Transverse colon (tissue), 4 donors: ENCODE measurements around the gene PRR9. TPM values are rescaled to one million over a fixed set of nuclear protein-coding genes. Genes with fewer than 3 reads are reported as not detected.

Source experiments
- DNase-seq: peaks from one replicate; pipeline ENCODE4 v3.0.0-alpha.2; 2019
- H3K27ac ChIP-seq, 4 donors: fragments of 200-600 bp; sonication (generic); 2 replicates each; pipeline ENCODE4 v1.5.1; 2016 to 2018; ENCODE audit warnings: inconsistent platforms in 4 of 4
- H3K27me3 ChIP-seq: fragments of 200-600 bp; sonication (generic); 2 replicates; pipeline ENCODE4 v1.5.1; 2017; ENCODE audit warnings: inconsistent platforms
- H3K36me3 ChIP-seq, 4 donors: fragments of 200-600 bp; sonication (generic); 2 replicates each; pipeline ENCODE4 v1.5.1; 2017 to 2019; ENCODE audit warnings: inconsistent platforms in 4 of 4
- H3K4me1 ChIP-seq, 4 donors: fragments of 200-600 bp; sonication (generic); 2 replicates each; pipeline ENCODE4 v1.5.1; 2017 to 2020; ENCODE audit warnings: inconsistent platforms in 4 of 4
- H3K4me3 ChIP-seq, 4 donors: fragments of 200-600 bp; sonication (generic); 1 replicate in 1 of 4; 2 replicates in 3 of 4; pipeline versions ENCODE4 v1.5.1 to v1.6.1; 2017 to 2019; ENCODE audit warnings: inconsistent platforms in 4 of 4
- H3K9me3 ChIP-seq, 2 donors: fragments of 200-600 bp; sonication (generic); 2 replicates each; pipeline ENCODE4 v1.5.1; 2017 to 2019; ENCODE audit warnings: inconsistent platforms in 2 of 2
- EP300 ChIP-seq: sonication (generic); formaldehyde crosslinking; IDR thresholded peaks from one replicate; pipeline ENCODE4 v1.6.1; 2017; ENCODE audit warnings: antibody characterized with exemption, low read depth
- POLR2A ChIP-seq: fragments of 450-650 bp; IDR thresholded peaks from one replicate; pipeline ENCODE4 v1.6.1; 2016; ENCODE audit warnings: antibody characterized with exemption, mild to moderate bottlenecking, moderate library complexity
- POLR2AphosphoS5 ChIP-seq, 3 donors: sonication (generic); formaldehyde crosslinking; IDR thresholded peaks; one replicate each; pipeline ENCODE4 v1.6.1; 2016; ENCODE audit warnings: antibody characterized with exemption in 3 of 3
- WGBS, 2 donors: methylation state at CpG; one replicate each; pipeline ENCODE4 v1.1.5; 2018; ENCODE audit warnings: low coverage in 1 of 2; 5-methylcytosine and 5-hydroxymethylcytosine counted together
- in situ Hi-C, 4 donors: fragments of 200-750 bp; cut with MboI; loops; one replicate each; pipeline versions ENCODE4 v1.15.0 to v1.15.1; 2017; ENCODE audit warnings: low sequenced_read_pairs in 3 of 4, low pct_ligation_motif_present in 1 of 4, low pct_unique_long_range_greater_than_20kb in 1 of 4
- intact Hi-C: fragments of 100-400 bp; cut with DNase I; formaldehyde crosslinking; loops from one replicate; pipeline ENCODE4 v1.15.1; 2023; ENCODE audit warnings: low total_unique reads
- total RNA-seq, 4 donors: library from RNA; depleted of rRNA; stranded (reverse); fragments of >200 nt; gene quantifications; one replicate each; pipeline ENCODE4 v1.1.0, GENCODE V29; 2016
- TF ChIP-seq, protein P1 (sequence below), 5 experiments: fragments of 200-600 bp in 3 of 5; fragments of 450-650 bp in 2 of 5; sonication (generic) in 3 of 5; IDR thresholded peaks; 1 replicate in 2 of 5; 2 replicates in 3 of 5; pipeline ENCODE4 v1.5.1; 2016 to 2017; ENCODE audit warnings: antibody characterized with exemption in 5 of 5, inconsistent platforms in 3 of 5, mild to moderate bottlenecking in 2 of 5, moderate library complexity in 1 of 5

PRR9 gene
- total RNA-seq, 4 donors from 2014 or later = not detected

DNA sequence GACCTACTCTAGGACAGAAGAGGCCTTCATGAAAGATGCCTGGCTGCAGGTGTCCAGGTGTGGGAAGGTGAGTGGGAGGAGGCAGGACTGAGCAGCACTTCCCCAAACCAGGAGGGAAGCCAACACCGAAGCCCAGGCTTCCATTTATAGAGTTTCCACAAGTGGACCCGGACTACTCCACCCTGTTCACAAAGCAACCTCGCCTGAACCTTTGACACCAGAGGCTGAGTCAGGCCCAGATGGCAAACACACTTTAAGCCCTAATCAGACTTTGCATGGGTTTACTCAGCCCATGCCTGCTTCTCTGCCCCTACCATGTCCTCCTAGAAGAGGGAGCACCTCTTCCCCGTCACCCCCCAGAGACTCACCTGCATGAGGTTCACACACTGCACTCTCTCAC lies 14.0 kb downstream of the PRR9 start:
- Histone ChIP-seq H3K4me3 (no peak overlapping the region), H3K9me3 (no peaks in the 10 kb centered on the region), H3K27ac (no peak overlapping the region), H3K27me3 (peaks cover 4% of the 10 kb centered on the region), H3K36me3 (no peaks in the 10 kb centered on the region), H3K4me1 (no peaks in the 10 kb centered on the region)
- peak; percentile 21 for DNase-seq
- WGBS, 2 donors = 39 to 59% methylated on average over 3 to 4 of the region's 4 CpGs
- in situ Hi-C loops (no loop called here), intact Hi-C loops (no loop called here)
- TF ChIP-seq POLR2A (no peak), POLR2AphosphoS5 (IDR thresholded peaks at IDR 0.05) (no peak), EP300 (no peak)
- TF ChIP-seq, protein P1, sequence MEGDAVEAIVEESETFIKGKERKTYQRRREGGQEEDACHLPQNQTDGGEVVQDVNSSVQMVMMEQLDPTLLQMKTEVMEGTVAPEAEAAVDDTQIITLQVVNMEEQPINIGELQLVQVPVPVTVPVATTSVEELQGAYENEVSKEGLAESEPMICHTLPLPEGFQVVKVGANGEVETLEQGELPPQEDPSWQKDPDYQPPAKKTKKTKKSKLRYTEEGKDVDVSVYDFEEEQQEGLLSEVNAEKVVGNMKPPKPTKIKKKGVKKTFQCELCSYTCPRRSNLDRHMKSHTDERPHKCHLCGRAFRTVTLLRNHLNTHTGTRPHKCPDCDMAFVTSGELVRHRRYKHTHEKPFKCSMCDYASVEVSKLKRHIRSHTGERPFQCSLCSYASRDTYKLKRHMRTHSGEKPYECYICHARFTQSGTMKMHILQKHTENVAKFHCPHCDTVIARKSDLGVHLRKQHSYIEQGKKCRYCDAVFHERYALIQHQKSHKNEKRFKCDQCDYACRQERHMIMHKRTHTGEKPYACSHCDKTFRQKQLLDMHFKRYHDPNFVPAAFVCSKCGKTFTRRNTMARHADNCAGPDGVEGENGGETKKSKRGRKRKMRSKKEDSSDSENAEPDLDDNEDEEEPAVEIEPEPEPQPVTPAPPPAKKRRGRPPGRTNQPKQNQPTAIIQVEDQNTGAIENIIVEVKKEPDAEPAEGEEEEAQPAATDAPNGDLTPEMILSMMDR (IDR thresholded peaks at IDR 0.05) = no peak

DNA sequence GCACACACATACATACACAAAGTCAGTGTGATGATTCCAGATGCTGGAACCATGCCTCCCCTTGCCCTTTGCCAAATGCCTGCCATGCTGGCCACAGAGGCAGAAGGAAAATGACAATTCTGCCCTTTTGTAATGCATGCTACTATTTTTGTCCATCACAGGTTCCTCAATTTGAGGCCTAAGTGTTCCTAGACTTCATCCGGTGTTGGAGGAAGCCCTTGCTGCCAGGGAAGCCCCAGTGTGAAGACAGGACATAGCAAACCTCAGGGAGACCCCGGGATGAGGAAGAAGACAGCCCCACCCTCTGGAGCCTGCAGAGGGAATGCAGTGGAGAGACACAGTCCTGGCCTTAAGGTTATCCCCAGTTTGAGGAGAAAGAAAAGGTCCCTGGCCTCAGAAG lies 14.4 kb downstream of the PRR9 start:
- Histone ChIP-seq H3K27me3 (peaks cover 4% of the 10 kb centered on the region), H3K36me3 (no peaks in the 10 kb centered on the region), H3K9me3 (no peaks in the 10 kb centered on the region), H3K4me1 (no peaks in the 10 kb centered on the region), H3K27ac (no peak overlapping the region), H3K4me3 (no peak overlapping the region)
- 51% methylated on average over 2 of the region's 2 CpGs; no CpG with 5 or more reads in 1 of the 2 donors for WGBS, 2 donors
- TF ChIP-seq POLR2A (no peak), POLR2AphosphoS5 (IDR thresholded peaks at IDR 0.05) (no peak), EP300 (no peak)
- TF ChIP-seq, protein P1 (IDR thresholded peaks at IDR 0.05) = no peak
- in situ Hi-C loops (no loop called here), intact Hi-C loops (no loop called here)
- no peak for DNase-seq

DNA sequence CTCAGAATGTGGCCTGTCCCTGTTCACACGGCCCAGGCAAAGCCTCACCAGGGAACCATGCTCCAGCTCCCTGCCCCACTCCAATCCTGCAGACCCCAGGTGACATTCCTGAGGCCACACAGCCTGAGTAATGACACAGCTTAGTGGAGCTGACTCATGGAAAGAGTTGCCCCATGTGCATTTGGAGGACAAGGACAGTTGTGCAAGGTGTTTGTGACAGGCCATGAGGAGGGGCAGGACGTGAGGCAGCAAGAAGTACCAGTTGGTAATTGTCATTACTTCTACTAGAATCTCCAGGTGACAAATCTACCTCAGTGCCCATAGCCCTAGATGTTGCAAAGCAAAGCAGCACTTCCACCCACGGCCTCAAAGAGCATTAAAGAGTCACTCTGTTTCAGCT lies 15.2 kb downstream of the PRR9 start:
- Histone ChIP-seq H3K4me3 (no peak overlapping the region), H3K4me1 (no peaks in the 10 kb centered on the region), H3K9me3 (no peaks in the 10 kb centered on the region), H3K36me3 (no peaks in the 10 kb centered on the region), H3K27me3 (peaks cover 4% of the 10 kb centered on the region), H3K27ac (no peak overlapping the region)
- 64% methylated on average over 3 of the region's 3 CpGs; no CpG with 5 or more reads in 1 of the 2 donors for WGBS, 2 donors
- TF ChIP-seq POLR2AphosphoS5 (IDR thresholded peaks at IDR 0.05) (no peak), EP300 (no peak), POLR2A (no peak)
- TF ChIP-seq, protein P1 (IDR thresholded peaks at IDR 0.05) = no peak
- no peak for DNase-seq
- intact Hi-C loops (no loop called here), in situ Hi-C loops (no loop called here)

DNA sequence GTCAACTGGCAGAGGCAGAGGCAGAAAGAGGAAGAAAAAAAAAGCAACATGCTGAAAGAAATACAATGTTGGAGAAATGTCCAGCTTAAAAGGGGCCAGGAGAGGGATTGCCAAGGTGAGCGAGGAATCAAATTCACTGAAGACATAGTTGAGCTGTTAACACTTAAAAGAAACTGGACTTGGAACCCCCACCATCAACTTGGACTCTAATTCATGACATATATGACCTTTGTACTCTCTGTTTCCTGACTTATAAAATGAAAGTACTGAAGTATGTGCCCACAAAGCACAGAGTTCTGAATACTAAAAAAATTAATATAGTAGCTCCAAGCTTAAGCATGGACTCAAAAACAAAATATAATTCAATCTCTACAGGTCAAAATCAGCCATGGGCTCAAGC lies 16.1 kb downstream of the PRR9 start:
- no peaks in the 10 kb centered on the region for H3K9me3 ChIP-seq
- in situ Hi-C loops = no loop called here
- no peak overlapping the region for H3K27ac ChIP-seq
- H3K4me3 ChIP-seq = no peak overlapping the region
- H3K36me3 ChIP-seq = no peaks in the 10 kb centered on the region
- no peaks in the 10 kb centered on the region for H3K4me1 ChIP-seq
- intact Hi-C loops = loop anchor here (1.0 kb wide), 1 partner anchor 25 kb away; no protein-coding TSS in a partner anchor
- TF ChIP-seq POLR2A = no peak
- TF ChIP-seq EP300 = no peak
- TF ChIP-seq, protein P1 (IDR thresholded peaks at IDR 0.05) = no peak
- TF ChIP-seq POLR2AphosphoS5 (IDR thresholded peaks at IDR 0.05) = no peak
- 54 to 73% methylated on average over 1 of the region's 1 CpG for WGBS, 2 donors
- DNase-seq = no peak
- H3K27me3 ChIP-seq = peaks cover 4% of the 10 kb centered on the region
